ENCODE results near the gene PPP2R2B. TPM values are rescaled to one million over a fixed set of nuclear protein-coding genes. Genes with fewer than 3 reads are reported as not detected.

The PPP2R2B gene
- total RNA-seq, 2 donors from 2014 or later = 0.35 to 0.93 TPM

DNA sequence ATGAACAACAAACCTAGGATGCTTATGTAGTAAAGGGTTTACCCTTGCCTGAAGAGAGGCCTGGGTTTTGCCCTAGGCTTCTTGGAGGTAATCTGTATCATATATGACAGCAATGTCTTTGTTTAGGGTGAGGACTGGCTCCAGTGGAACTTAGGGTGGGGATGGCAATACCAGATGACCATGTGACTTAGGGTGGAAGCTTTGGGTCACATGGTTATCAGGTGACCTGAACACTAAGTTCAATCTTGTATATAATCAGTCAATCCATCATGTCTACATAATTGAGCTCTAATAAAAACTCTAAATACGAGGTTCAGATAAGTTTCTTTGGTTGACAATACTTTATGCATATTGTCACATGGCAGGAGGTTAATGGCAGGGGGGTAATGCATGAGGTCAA is 10.6 kb upstream of the PPP2R2B start:
- intact Hi-C loops (cut with DNase I) = no loop called here
- no peaks in the 10 kb centered on the region for H3K27me3 ChIP-seq
- DNase-seq = no peak
- no peak overlapping the region for H3K27ac ChIP-seq
- TF ChIP-seq, protein P1, sequence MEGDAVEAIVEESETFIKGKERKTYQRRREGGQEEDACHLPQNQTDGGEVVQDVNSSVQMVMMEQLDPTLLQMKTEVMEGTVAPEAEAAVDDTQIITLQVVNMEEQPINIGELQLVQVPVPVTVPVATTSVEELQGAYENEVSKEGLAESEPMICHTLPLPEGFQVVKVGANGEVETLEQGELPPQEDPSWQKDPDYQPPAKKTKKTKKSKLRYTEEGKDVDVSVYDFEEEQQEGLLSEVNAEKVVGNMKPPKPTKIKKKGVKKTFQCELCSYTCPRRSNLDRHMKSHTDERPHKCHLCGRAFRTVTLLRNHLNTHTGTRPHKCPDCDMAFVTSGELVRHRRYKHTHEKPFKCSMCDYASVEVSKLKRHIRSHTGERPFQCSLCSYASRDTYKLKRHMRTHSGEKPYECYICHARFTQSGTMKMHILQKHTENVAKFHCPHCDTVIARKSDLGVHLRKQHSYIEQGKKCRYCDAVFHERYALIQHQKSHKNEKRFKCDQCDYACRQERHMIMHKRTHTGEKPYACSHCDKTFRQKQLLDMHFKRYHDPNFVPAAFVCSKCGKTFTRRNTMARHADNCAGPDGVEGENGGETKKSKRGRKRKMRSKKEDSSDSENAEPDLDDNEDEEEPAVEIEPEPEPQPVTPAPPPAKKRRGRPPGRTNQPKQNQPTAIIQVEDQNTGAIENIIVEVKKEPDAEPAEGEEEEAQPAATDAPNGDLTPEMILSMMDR (IDR thresholded peaks at IDR 0.05) = no peak
- H3K36me3 ChIP-seq = no peaks in the 10 kb centered on the region
- H3K4me1 ChIP-seq = no peaks in the 10 kb centered on the region
- no peak overlapping the region for H3K4me3 ChIP-seq
- H3K9ac ChIP-seq (ENCODE audit: low read depth in 2 of 2, low read length in 2 of 2) = no peak overlapping the region
- no peaks in the 10 kb centered on the region for H3K9me3 ChIP-seq

DNA sequence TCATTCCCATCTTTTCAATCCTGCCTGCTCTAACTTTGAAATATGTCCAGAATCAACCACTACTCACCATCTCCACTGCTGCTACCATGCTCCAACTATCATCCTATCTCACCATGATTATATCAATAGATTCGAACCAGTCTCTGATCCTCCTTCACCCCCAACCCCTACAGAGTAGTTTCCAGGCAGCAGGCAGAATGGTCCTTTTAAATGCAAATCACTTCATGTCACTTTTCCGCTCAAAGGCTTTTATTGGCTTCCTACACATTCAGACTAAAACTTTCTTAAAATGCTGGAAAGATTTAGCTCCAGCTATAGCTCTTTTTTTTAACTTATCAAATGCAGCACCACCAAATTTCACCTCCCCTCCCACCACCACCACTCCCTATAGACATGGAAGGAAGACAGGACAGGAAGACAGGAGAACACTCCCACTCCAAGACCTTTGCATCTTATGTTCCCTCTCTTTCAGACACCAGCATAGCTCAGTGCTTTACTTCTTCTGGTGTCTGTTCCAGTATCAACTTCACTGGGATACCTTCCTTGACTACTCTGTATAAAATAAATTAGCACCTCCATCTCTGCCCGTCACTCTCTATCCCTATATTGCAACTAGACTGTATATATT is 9.9 kb upstream of the PPP2R2B start:
- Histone ChIP-seq H3K4me3 (no peak overlapping the region), H3K9ac (ENCODE audit: low read depth in 2 of 2, low read length in 2 of 2) (no peak overlapping the region), H3K27ac (no peak overlapping the region), H3K27me3 (no peaks in the 10 kb centered on the region), H3K4me1 (no peaks in the 10 kb centered on the region), H3K36me3 (no peaks in the 10 kb centered on the region), H3K9me3 (no peaks in the 10 kb centered on the region)
- no peak for DNase-seq
- TF ChIP-seq, protein P1 (IDR thresholded peaks at IDR 0.05) = no peak
- intact Hi-C loops (cut with DNase I) = no loop called here

DNA sequence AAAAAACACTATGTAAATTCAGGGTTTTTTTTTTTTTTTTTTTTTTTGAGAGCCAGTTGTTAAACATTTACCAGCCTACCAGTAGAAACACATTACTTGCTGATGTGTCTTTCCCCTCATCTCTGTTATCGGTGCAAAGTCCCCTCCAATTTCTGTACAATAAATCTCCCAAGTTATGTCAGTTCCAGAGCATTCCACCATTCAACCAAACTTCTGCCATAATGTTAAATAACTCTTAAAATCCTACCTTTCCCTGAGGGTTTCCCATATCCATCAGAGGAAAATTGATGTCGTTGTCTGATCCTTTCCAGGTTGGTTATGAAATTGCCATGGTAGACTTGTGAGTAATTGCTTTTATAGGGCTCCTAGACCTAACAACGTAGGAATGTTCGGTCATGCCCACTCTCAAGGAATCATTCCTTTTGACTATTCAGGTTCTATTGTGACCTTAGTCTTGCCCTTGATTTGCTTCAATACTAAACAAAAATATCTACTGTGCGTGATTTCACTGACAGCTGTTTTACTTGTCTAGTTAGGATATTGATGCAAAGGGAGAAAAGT is 5.6 kb upstream of the PPP2R2B start:
- Histone ChIP-seq H3K9me3 (no peaks in the 10 kb centered on the region), H3K4me3 (no peak overlapping the region), H3K27me3 (peaks cover 1% of the 10 kb centered on the region), H3K4me1 (no peaks in the 10 kb centered on the region), H3K9ac (ENCODE audit: low read depth in 2 of 2, low read length in 2 of 2) (no peak overlapping the region), H3K36me3 (no peaks in the 10 kb centered on the region), H3K27ac (no peak overlapping the region)
- DNase-seq = no peak
- TF ChIP-seq, protein P1 (IDR thresholded peaks at IDR 0.05) = no peak
- intact Hi-C loops (cut with DNase I) = no loop called here

DNA sequence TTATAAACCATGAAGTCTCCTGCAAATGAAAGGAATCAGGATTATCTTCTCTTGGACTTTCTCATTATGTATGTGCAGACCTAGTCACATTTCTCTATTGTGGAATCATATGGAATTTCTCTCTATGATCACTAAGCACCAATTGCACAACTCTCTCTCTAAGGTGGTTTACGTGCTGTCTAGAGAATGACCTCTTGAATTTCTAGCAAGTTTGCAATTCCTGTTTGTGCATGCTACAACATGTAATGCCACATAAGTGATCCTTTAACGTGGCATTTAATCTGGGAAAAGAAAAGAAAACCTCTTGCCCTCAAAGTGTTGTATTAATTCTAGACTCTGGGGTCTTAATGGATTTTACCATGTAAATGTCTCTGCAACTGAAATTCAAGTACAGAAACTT is 5.0 kb upstream of the PPP2R2B start:
- H3K4me1 ChIP-seq = no peaks in the 10 kb centered on the region
- DNase-seq = no peak
- H3K4me3 ChIP-seq = no peak overlapping the region
- H3K36me3 ChIP-seq = no peaks in the 10 kb centered on the region
- H3K27me3 ChIP-seq = peaks cover 8% of the 10 kb centered on the region
- no peak overlapping the region for H3K9ac ChIP-seq (ENCODE audit: low read depth in 2 of 2, low read length in 2 of 2)
- TF ChIP-seq, protein P1 (IDR thresholded peaks at IDR 0.05) = no peak
- intact Hi-C loops (cut with DNase I) = no loop called here
- no peak overlapping the region for H3K27ac ChIP-seq
- H3K9me3 ChIP-seq = no peaks in the 10 kb centered on the region

DNA sequence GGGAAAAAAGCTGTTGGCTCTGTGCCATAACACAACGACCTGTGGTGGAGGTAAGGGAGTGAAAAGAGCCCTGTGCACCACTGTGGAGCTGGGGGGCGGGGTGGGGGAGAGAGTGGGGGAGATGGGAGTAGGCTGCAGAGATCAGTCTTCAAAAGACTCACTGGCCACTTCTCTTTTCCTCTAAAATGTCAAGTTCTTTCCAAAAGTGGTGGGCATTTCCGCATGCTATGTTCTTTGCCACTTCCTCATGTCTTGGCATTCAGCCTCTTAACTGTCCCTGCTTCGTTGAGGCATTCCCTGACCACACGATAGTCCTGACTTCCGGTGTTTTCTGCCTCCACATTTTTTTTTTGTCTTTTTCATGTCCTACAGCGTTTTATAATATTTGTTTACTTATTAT is 2.4 kb upstream of the PPP2R2B start:
- H3K4me1 ChIP-seq = no peaks in the 10 kb centered on the region
- H3K36me3 ChIP-seq = no peaks in the 10 kb centered on the region
- H3K9me3 ChIP-seq = no peaks in the 10 kb centered on the region
- DNase-seq = no peak
- peaks cover 20% of the 10 kb centered on the region for H3K27me3 ChIP-seq
- TF ChIP-seq, protein P1 (IDR thresholded peaks at IDR 0.05) = no peak
- no peak overlapping the region for H3K4me3 ChIP-seq
- H3K9ac ChIP-seq (ENCODE audit: low read depth in 2 of 2, low read length in 2 of 2) = no peak overlapping the region
- intact Hi-C loops (cut with DNase I) = no loop called here
- no peak overlapping the region for H3K27ac ChIP-seq

All from colonic mucosa (tissue), 4 donors.